K562 (cell line): ENCODE data around the gene CLIC1. TPM values are rescaled to one million over a fixed set of nuclear protein-coding genes. Genes with fewer than 3 reads are reported as not detected.
A peak's percentile ranks its signal among the peaks of the same experiment; 100 is the strongest.
"Not testable (repeated sequence)": the region's sequence is repeated elsewhere in the genome, so short reads cannot be mapped to it uniquely, and the experiment has no call there.

Experiments
- ATAC-seq: fragments of 200-7000 bp; cut with Tn5 transposase; 3 replicates; pipeline ENCODE4 v1.9.1; 2020; ENCODE audit warnings: moderate library complexity
- BruUV-seq: library from RNA; stranded (reverse); fragments of 400-500 nt; replicated peaks from 2 replicates; lab custom pipeline; 2021; lab: Mats Ljungman, UMichigan
- CTCF ChIA-PET: fragments of 300-600 bp; formaldehyde crosslinking; extraction: SDS; loops from one replicate; lab custom pipeline; 2021; ENCODE audit warnings: low intra/inter-chr PET ratio; lab: Yijun Ruan, JAX
- POLR2A ChIA-PET: fragments of 300-600, 350-650 bp; sonication (Branson Sonifier 250); formaldehyde crosslinking; extraction: SDS; loops from one replicate; lab custom pipeline; 2021; ENCODE audit warnings: antibody characterized with exemption, inconsistent platforms; lab: Yijun Ruan, JAX
- DNase-seq, 4 experiments: peaks; one replicate each; pipeline versions ENCODE4 v3.0.0 to v3.0.0-alpha.2; 2011 to 2018; ENCODE audit warnings: low spot score in 3 of 4, mixed read lengths in 3 of 4; ENCODE audit errors: extremely low read depth in 1 of 4
- FAIRE-seq: peaks from 2 replicates; lab custom pipeline; 2011; peaks lifted over from hg19 to GRCh38; lab: Jason Lieb, UNC
- H2AFZ ChIP-seq: 2 replicates; pipeline ENCODE4 v1.6.0; 2011; ENCODE audit warnings: low read depth, low read length, control low read depth, inconsistent platforms
- H3K27ac ChIP-seq: fragments of 200-600 bp; 3 replicates; pipeline ENCODE4 v1.8.0; 2011; ENCODE audit warnings: low read depth, mild to moderate bottlenecking, control low read depth, inconsistent platforms, low read length, moderate library complexity, mixed read lengths; ENCODE audit errors: extremely low read depth
- H3K27me3 ChIP-seq, 2 experiments: fragments of 300-600 bp in 1 of 2; 2 replicates in 1 of 2; 3 replicates in 1 of 2; pipeline versions ENCODE4 v1.6.0 to v1.8.0; 2011; ENCODE audit warnings: inconsistent platforms in 2 of 2, low read length in 2 of 2, mild to moderate bottlenecking in 1 of 2, mixed read lengths in 1 of 2, moderate library complexity in 1 of 2; ENCODE audit not compliant: control insufficient read depth in 2 of 2, insufficient read depth in 2 of 2
- H3K36me3 ChIP-seq: fragments of 300-600 bp; 3 replicates; pipeline ENCODE4 v1.8.0; 2011; ENCODE audit warnings: mild to moderate bottlenecking, low read length, inconsistent platforms; ENCODE audit not compliant: control insufficient read depth, insufficient read depth
- H3K4me1 ChIP-seq, 2 experiments: fragments of 200-600 bp in 1 of 2; replicated peaks in 1 of 2; 2 replicates in 1 of 2; 3 replicates in 1 of 2; pipeline versions ENCODE4 v1.5.1 to v1.8.0; 2011; ENCODE audit warnings: inconsistent platforms in 2 of 2, low read length in 2 of 2, mild to moderate bottlenecking in 1 of 2, mixed read lengths in 1 of 2, moderate library complexity in 1 of 2; ENCODE audit not compliant: control insufficient read depth in 2 of 2, insufficient read depth in 2 of 2
- H3K4me2 ChIP-seq: 2 replicates; pipeline ENCODE4 v1.6.1; 2011; ENCODE audit warnings: low read length, control low read depth, inconsistent platforms, mixed read lengths; ENCODE audit not compliant: insufficient read depth
- H3K4me3 ChIP-seq: fragments of 200-600 bp; sonication (generic), shearing (Covaris generic); 2 replicates; pipeline ENCODE4 v1.5.1; 2016; ENCODE audit warnings: control low read depth, inconsistent platforms
- H3K79me2 ChIP-seq: fragments of 200-600 bp; 3 replicates; pipeline ENCODE4 v1.8.0; 2011; ENCODE audit warnings: low read length, inconsistent platforms; ENCODE audit not compliant: control insufficient read depth, insufficient read depth
- H3K9ac ChIP-seq, 2 experiments: 2 replicates each; pipeline versions ENCODE4 v1.6.0 to v1.6.1; 2011; ENCODE audit warnings: low read depth in 2 of 2, low read length in 2 of 2, control low read depth in 1 of 2, inconsistent platforms in 1 of 2, mild to moderate bottlenecking in 1 of 2, mixed read lengths in 1 of 2; ENCODE audit not compliant: insufficient read depth in 1 of 2
- H3K9me1 ChIP-seq: one replicate; pipeline ENCODE4 v1.6.0; 2011; ENCODE audit warnings: inconsistent platforms, mild to moderate bottlenecking, low read length, moderate library complexity; ENCODE audit not compliant: control insufficient read depth, insufficient read depth
- H3K9me3 ChIP-seq: replicated peaks from 2 replicates; pipeline ENCODE4 v1.5.1; 2011; ENCODE audit warnings: low read depth, low read length, inconsistent platforms; ENCODE audit not compliant: control insufficient read depth, insufficient read depth
- H4K20me1 ChIP-seq: replicated peaks from 2 replicates; pipeline ENCODE4 v1.6.1; 2011; ENCODE audit warnings: low read length, inconsistent platforms, mixed read lengths; ENCODE audit not compliant: control insufficient read depth, insufficient read depth
- BCOR ChIP-seq: fragments of 450-650 bp; IDR thresholded peaks from 2 replicates; pipeline ENCODE4 v1.6.1; 2016
- CEBPB ChIP-seq: fragments of 450-650 bp; IDR thresholded peaks from 2 replicates; pipeline ENCODE4 v1.6.1; 2016; ENCODE audit warnings: missing genetic modification characterization, missing compliant biosample characterization
- KDM1A ChIP-seq, 2 experiments: fragments of 450-650 bp; IDR thresholded peaks; 2 replicates each; pipeline ENCODE4 v1.6.1; 2016; ENCODE audit warnings: mild to moderate bottlenecking in 2 of 2
- KLF16 ChIP-seq: IDR thresholded peaks from 2 replicates; pipeline ENCODE4 v1.6.1; 2016; ENCODE audit warnings: antibody characterized with exemption
- MYC ChIP-seq, 2 experiments: fragments of 250-450 bp in 1 of 2; sonication (Bioruptor Pico) in 1 of 2; IDR thresholded peaks; 2 replicates each; pipeline versions ENCODE4 v1.5.1 to v1.6.1; 2012 to 2021; ENCODE audit warnings: low read depth in 2 of 2, borderline replicate concordance in 1 of 2, improper control_type of control experiment in 1 of 2, low read length in 1 of 2, mild to moderate bottlenecking in 1 of 2, moderate library complexity in 1 of 2
- ZNF121 ChIP-seq: sonication (generic); formaldehyde crosslinking; conservative IDR thresholded peaks from 2 replicates; pipeline ENCODE4 v1.8.0; 2022; ENCODE audit warnings: missing genetic modification reagents
- WGBS: fragments of 100-300 bp; shearing (Covaris generic); methylation state at CpG from one replicate; pipeline ENCODE4 v1.1.6; 2016; ENCODE audit warnings: low coverage, mixed read lengths; ENCODE audit not compliant: insufficient coverage; ENCODE audit errors: missing lambda C conversion rate; 5-methylcytosine and 5-hydroxymethylcytosine counted together
- in situ Hi-C: fragments of 300-500 bp; cut with MboI; formaldehyde crosslinking; loops from 4 replicates; pipeline ENCODE4 v1.15.0; 2018; ENCODE audit warnings: inconsistent platforms, mixed read lengths
- intact Hi-C: fragments of 100-400 bp; cut with micrococcal nuclease; formaldehyde crosslinking; loops from 2 replicates; pipeline ENCODE4 v1.14.2; 2022
- polyA plus RNA-seq, 8 experiments: library from polyadenylated mRNA; depleted of rRNA in 4 of 8; stranded (reverse) in 5 of 8; unstranded in 3 of 8; fragments of >200 nt; fragmentation: Nextera tagmentation in 2 of 8; fragmentation: Illumina TruSeq in 1 of 8; extraction: Ambion mirVana in 2 of 8; extraction: Trizol in 1 of 8; gene quantifications; 2 replicates each; pipeline versions ENCODE4 v1.2.1 to v1.2.3, GENCODE V29; 2011 to 2014; ENCODE audit warnings: inconsistent platforms in 1 of 8, missing spikeins in 1 of 8
- total RNA-seq, 7 experiments: library from RNA; depleted of rRNA in 6 of 7; stranded (reverse); fragments of >200 nt in 6 of 7; fragmentation: Illumina TruSeq in 2 of 7; extraction: Trizol in 2 of 7; gene quantifications; 2 replicates each; pipeline versions ENCODE4 v1.2.1 to v1.2.3, GENCODE V29; 2011 to 2021; ENCODE audit warnings: low replicate concordance in 1 of 7

The CLIC1 gene
- total and polyA plus RNA-seq, 9 of the 15 experiments (the other 6 are each of a cell fraction or from before 2014, with no cell fraction given): 1,267 to 2,419 (median 1,808) TPM

DNA sequence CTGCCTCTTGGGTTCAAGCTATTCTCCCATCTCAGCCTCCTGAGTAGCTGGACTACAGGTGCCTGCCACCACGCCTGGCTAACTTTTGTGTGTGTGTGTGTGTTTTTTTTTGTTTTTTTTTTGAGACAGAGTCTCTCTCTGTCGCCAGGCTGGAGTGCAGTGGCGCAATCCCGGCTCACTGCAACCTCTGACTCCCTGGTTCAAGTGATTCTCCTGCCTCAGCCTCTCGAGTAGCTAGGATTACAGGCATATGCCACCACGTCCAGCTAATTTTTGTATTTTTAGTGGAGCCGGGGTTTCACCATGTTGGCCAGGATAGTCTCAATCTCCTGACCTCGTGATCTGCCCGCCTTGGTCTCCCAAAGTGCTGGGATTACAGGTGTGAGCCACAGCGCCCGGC, 27.2 kb downstream of the CLIC1 start:
- POLR2A ChIA-PET: interaction anchor here (0.6 to 12.4 kb wide), 3 partner anchors 15 to 161 kb away, joined by 3 to 223 read pairs (median 4); partner anchors contain the start of genes DDAH2, LY6G6C and MPIG6B
- FAIRE-seq, H3K9me1 ChIP-seq, in situ Hi-C loops, H3K27me3 ChIP-seq, ATAC-seq, intact Hi-C loops, H3K9me3 ChIP-seq, DNase-seq, H4K20me1 ChIP-seq, BruUV-seq, H3K4me3 ChIP-seq, H3K79me2 ChIP-seq, H3K36me3 ChIP-seq, H2AFZ ChIP-seq, H3K4me2 ChIP-seq, H3K27ac ChIP-seq, H3K9ac ChIP-seq: not testable (repeated sequence)
- H3K4me1 ChIP-seq: peaks cover 31 to 43% of the 10 kb centered on the region in 2 experiments
- whole genome bisulfite sequencing: 73% methylated on average over 11 of the region's 11 CpGs
- peak; percentile 74 for TF ChIP-seq CEBPB (tag)
- CTCF ChIA-PET: interaction anchor here (0.6 kb wide), 1 partner anchor 253 kb away, joined by 3 read pairs; no protein-coding TSS in a partner anchor

DNA sequence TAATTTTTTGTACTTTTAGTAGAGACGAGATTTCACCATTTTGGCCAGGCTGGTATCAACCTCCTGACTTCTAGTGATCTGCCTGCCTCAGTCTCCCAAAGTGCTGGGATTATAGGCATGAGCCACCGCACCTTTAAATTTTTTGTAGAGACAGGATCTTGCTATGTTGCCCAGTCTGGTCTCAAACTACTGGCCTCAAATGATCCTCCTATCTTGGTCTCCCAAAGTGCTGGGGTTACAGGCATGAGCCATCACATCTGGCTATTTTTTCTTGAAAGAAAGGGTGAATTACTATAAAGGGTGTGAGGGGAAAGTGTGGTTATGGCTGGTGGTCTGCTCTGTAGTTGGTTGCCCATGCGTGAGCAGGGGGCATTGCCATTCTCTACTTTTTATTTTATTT, 28.1 kb downstream of the CLIC1 start:
- ChIA-PET CTCF (no interaction called here), POLR2A (interaction anchor here (0.6 to 12.4 kb wide), 4 partner anchors 18 to 160 kb away, joined by 3 to 223 read pairs (median 4); partner anchors contain the start of genes DDAH2, LY6G6C and MPIG6B)
- H2AFZ ChIP-seq: no peak overlapping the region
- no peak for ATAC-seq
- H3K9ac ChIP-seq: no peak overlapping the region
- H3K27ac ChIP-seq: no peak overlapping the region
- WGBS: 82% methylated on average over 3 of the region's 3 CpGs
- no peaks in the 10 kb centered on the region for H3K9me1 ChIP-seq
- no peaks in the 10 kb centered on the region for H3K27me3 ChIP-seq
- no peak overlapping the region for H3K4me3 ChIP-seq
- H4K20me1 ChIP-seq: no peaks in the 10 kb centered on the region
- peak; percentile 98 for TF ChIP-seq ZNF121 (CRISPR knock-in tag)
- peak; percentile 34 to 57; a peak in 2 of 4 replicates for TF ChIP-seq KDM1A (IDR thresholded peaks at IDR 0.05)
- no peak for TF ChIP-seq KLF16
- no peak for TF ChIP-seq MYC (IDR thresholded peaks at IDR 0.05; ENCODE audit: low read depth, low read length)
- TF ChIP-seq MYC (CRISPR knock-in tag; IDR thresholded peaks at IDR 0.05; ENCODE audit: borderline replicate concordance, low read depth): no peak
- peak; percentile 78 for TF ChIP-seq BCOR
- DNase-seq: no peak
- intact Hi-C loops (no loop called here), in situ Hi-C loops (no loop called here)
- no peaks in the 10 kb centered on the region for H3K36me3 ChIP-seq
- no TSS peak for BruUV-seq
- no peak for FAIRE-seq
- no peak overlapping the region for H3K4me2 ChIP-seq
- H3K9me3 ChIP-seq: no peaks in the 10 kb centered on the region
- H3K4me1 ChIP-seq: peaks cover 29 to 42% of the 10 kb centered on the region in 2 experiments
- H3K79me2 ChIP-seq: peaks cover 4% of the 10 kb centered on the region; the same call in 1 of the 3 replicates
